ENCODE measurements around the gene PRR12. TPM values are rescaled to one million over a fixed set of nuclear protein-coding genes. Genes with fewer than 3 reads are reported as not detected.

Gene PRR12
- total and polyA plus RNA-seq, 9 of the 15 experiments (the other 6 are each of a cell fraction or from before 2014, with no cell fraction given) = 0.01 to 21.1 (median 0.98) TPM

GRCh38 chr19:49593233-49594113 lies 2.5 kb downstream of the PRR12 start (continued):
- no peak for TF ChIP-seq CCNT2 (IDR thresholded peaks at IDR 0.05; ENCODE audit: borderline replicate concordance, extremely low read depth, insufficient read length, low read depth, low read length)
- no peak for TF ChIP-seq SETDB1 (IDR thresholded peaks at IDR 0.05; ENCODE audit: low read length)
- TF ChIP-seq ARID3A (IDR thresholded peaks at IDR 0.05; ENCODE audit: borderline replicate concordance, low read depth, low read length) = no peak
- TF ChIP-seq MEIS2 (IDR thresholded peaks at IDR 0.05; ENCODE audit: partially characterized antibody) = no peak
- TF ChIP-seq SMARCB1 (IDR thresholded peaks at IDR 0.05; ENCODE audit: insufficient read length, low read depth) = no peak
- TF ChIP-seq CHAMP1 (IDR thresholded peaks at IDR 0.05) = no peak
- no peak for TF ChIP-seq ZBTB49 (CRISPR knock-in tag; IDR thresholded peaks at IDR 0.05; ENCODE audit: borderline replicate concordance)
- TF ChIP-seq MCM5 (IDR thresholded peaks at IDR 0.05; ENCODE audit: low read depth) = no peak
- no peak for TF ChIP-seq HNRNPLL (IDR thresholded peaks at IDR 0.05; ENCODE audit: low read depth, low read length, poor library complexity, severe bottlenecking)
- TF ChIP-seq ARID3B (CRISPR knock-in tag; IDR thresholded peaks at IDR 0.05; ENCODE audit: borderline replicate concordance) = no peak
- no peak for TF ChIP-seq USF2 (CRISPR knock-in tag; IDR thresholded peaks at IDR 0.05)
- 0 out of 4 replicates have a peak, but pooled peaks of 1 of the 2 experiments have one; percentile 51 for TF ChIP-seq CSDE1 (IDR thresholded peaks at IDR 0.05)
- no peak for TF ChIP-seq XRCC5 (IDR thresholded peaks at IDR 0.05; ENCODE audit: low read depth, low read length)
- TF ChIP-seq ZBTB7A (IDR thresholded peaks at IDR 0.05; ENCODE audit: borderline replicate concordance, control insufficient read depth, low read depth, low read length) = peak; percentile 81; the same call in 1 of the 2 replicates
- TF ChIP-seq POLR2A (conservative IDR thresholded peaks at IDR 0.05) = 0 out of 2 replicates have a peak, but pooled peaks have one; percentile 32
- no peak for TF ChIP-seq CEBPB (tag; IDR thresholded peaks at IDR 0.05)
- TF ChIP-seq POLR2H (tag; IDR thresholded peaks at IDR 0.05; ENCODE audit: low read depth) = no peak

Measured in K562 (cell line).